Stimulated activated CD8-positive, alpha-beta memory T cell treated with anti-CD3 and anti-CD28 coated beads, Interleukin-2, amount 100 ng/mL, for 48 hours (primary cell): ENCODE measurements around the gene NT5C1A.
A peak's percentile ranks its signal among the peaks of the same experiment; 100 is the strongest.

ENCODE experiments used
- DNase-seq, 2 donors: peaks; one replicate each; pipeline ENCODE4 v3.0.0-alpha.2; 2020; ENCODE audit warnings: low read depth in 2 of 2

Gene NT5C1A

GRCh38 chr1:39637361-39637760, 34.5 kb downstream of the NT5C1A start:
- DNase-seq: no peak

- DNase-seq: no peak
These were observed 36.1 kb downstream of the NT5C1A start for GRCh38 chr1:39635871-39636210.

GRCh38 chr1:39635205-39635870, 36.6 kb downstream of the NT5C1A start:
- no peak for DNase-seq

- DNase-seq: no peak
These were observed 38.5 kb downstream of the NT5C1A start for GRCh38 chr1:39633422-39633821.

GRCh38 chr1:39632682-39633417, 39.1 kb downstream of the NT5C1A start:
- DNase-seq: no peak

GRCh38 chr1:39632323-39632681, 39.6 kb downstream of the NT5C1A start:
- DNase-seq: no peak

GRCh38 chr1:39631361-39632322, 40.3 kb downstream of the NT5C1A start:
- DNase-seq: no peak

- no peak for DNase-seq
These were observed 43.0 kb downstream of the NT5C1A start for GRCh38 chr1:39628807-39629350.

- no peak for DNase-seq
These were observed 45.3 kb downstream of the NT5C1A start for GRCh38 chr1:39626646-39627045.

- DNase-seq: no peak
These were observed 46.2 kb downstream of the NT5C1A start for GRCh38 chr1:39625462-39626273.

GRCh38 chr1:39625009-39625408, 46.9 kb downstream of the NT5C1A start:
- no peak for DNase-seq

GRCh38 chr1:39623053-39623452, 48.9 kb downstream of the NT5C1A start:
- no peak for DNase-seq

- no peak for DNase-seq
These were observed 49.5 kb downstream of the NT5C1A start for GRCh38 chr1:39622427-39622826.

GRCh38 chr1:39620659-39621165, 51.2 kb downstream of the NT5C1A start:
- no peak for DNase-seq

GRCh38 chr1:39617488-39618049, 54.3 kb downstream of the NT5C1A start:
- DNase-seq: no peak

- DNase-seq: no peak
These were observed 56.7 kb downstream of the NT5C1A start for GRCh38 chr1:39615086-39615673.

- DNase-seq: no peak
These were observed 57.4 kb downstream of the NT5C1A start for GRCh38 chr1:39614488-39614887.

- DNase-seq: no peak
These were observed 58.7 kb downstream of the NT5C1A start for GRCh38 chr1:39613250-39613649.

GRCh38 chr1:39609618-39610331, 62.1 kb downstream of the NT5C1A start:
- DNase-seq: peak; percentile 77
